Stomach smooth muscle (tissue), 2 donors: ENCODE measurements around the gene SEMA3E.

Source experiments
- H3K27ac ChIP-seq: one replicate; pipeline ENCODE4 v1.7.0; 2013; ENCODE audit warnings: mild to moderate bottlenecking, low read length, inconsistent platforms
- H3K27me3 ChIP-seq, 2 donors: one replicate each; pipeline ENCODE4 v1.7.0; 2013; ENCODE audit warnings: low read length in 2 of 2; ENCODE audit not compliant: insufficient read depth in 2 of 2, control insufficient read depth in 1 of 2
- H3K36me3 ChIP-seq, 2 donors: one replicate each; pipeline ENCODE4 v1.7.0; 2013; ENCODE audit warnings: low read length in 2 of 2; ENCODE audit not compliant: control insufficient read depth in 2 of 2, insufficient read depth in 2 of 2
- H3K4me1 ChIP-seq: one replicate; pipeline ENCODE4 v1.7.0; 2013; ENCODE audit warnings: low read length; ENCODE audit not compliant: control insufficient read depth, insufficient read depth
- H3K4me3 ChIP-seq, 2 donors: one replicate each; pipeline ENCODE4 v1.7.0; 2013; ENCODE audit warnings: low read length in 2 of 2
- H3K9ac ChIP-seq, 2 donors: one replicate each; pipeline ENCODE4 v1.7.0; 2013; ENCODE audit warnings: low read length in 2 of 2, mild to moderate bottlenecking in 1 of 2
- H3K9me3 ChIP-seq, 2 donors: one replicate each; pipeline ENCODE4 v1.7.0; 2013; ENCODE audit warnings: low read length in 2 of 2; ENCODE audit not compliant: control insufficient read depth in 2 of 2
- donor health status: healthy.
- donor health status: Pancreatic carcinoma.

SEMA3E gene

GRCh38 chr7:83640731-83641537 lies 8.0 kb downstream of the SEMA3E start:
- H3K4me1 ChIP-seq = no peaks in the 10 kb centered on the region
- no peak overlapping the region for H3K9ac ChIP-seq
- H3K27ac ChIP-seq = no peak overlapping the region
- no peaks in the 10 kb centered on the region for H3K36me3 ChIP-seq
- H3K27me3 ChIP-seq = no peaks in the 10 kb centered on the region
- H3K4me3 ChIP-seq = no peak overlapping the region
- H3K9me3 ChIP-seq = no peaks in the 10 kb centered on the region

DNA sequence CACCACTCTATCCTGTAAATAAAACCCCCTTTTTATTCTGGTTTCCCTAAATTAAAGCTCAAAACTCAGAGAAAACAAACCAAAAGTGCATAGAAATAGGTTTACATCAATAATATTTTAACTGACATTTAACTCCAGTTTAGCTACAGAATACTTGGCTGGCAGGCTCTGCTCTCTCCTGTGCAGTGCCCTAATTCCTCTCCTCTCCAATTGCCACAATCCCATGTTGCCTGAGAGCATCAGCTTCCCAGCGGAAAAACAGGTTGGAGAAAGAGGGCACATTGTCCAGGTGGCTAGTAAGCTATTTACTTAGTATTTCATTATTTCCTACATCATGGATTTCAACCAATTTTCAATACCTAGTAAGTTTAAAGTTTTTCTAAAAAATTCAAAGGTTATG lies 8.7 kb downstream of the SEMA3E start:
- Histone ChIP-seq H3K9ac (no peak overlapping the region), H3K27me3 (no peaks in the 10 kb centered on the region), H3K4me1 (no peaks in the 10 kb centered on the region), H3K9me3 (no peaks in the 10 kb centered on the region), H3K4me3 (no peak overlapping the region), H3K36me3 (no peaks in the 10 kb centered on the region), H3K27ac (no peak overlapping the region)

- Histone ChIP-seq H3K36me3 (no peaks in the 10 kb centered on the region), H3K4me3 (no peak overlapping the region), H3K27me3 (no peaks in the 10 kb centered on the region), H3K9me3 (no peaks in the 10 kb centered on the region), H3K4me1 (no peaks in the 10 kb centered on the region), H3K9ac (no peak overlapping the region), H3K27ac (no peak overlapping the region)
Measured at GRCh38 chr7:83633516-83633915, 15.4 kb downstream of the SEMA3E start.

DNA sequence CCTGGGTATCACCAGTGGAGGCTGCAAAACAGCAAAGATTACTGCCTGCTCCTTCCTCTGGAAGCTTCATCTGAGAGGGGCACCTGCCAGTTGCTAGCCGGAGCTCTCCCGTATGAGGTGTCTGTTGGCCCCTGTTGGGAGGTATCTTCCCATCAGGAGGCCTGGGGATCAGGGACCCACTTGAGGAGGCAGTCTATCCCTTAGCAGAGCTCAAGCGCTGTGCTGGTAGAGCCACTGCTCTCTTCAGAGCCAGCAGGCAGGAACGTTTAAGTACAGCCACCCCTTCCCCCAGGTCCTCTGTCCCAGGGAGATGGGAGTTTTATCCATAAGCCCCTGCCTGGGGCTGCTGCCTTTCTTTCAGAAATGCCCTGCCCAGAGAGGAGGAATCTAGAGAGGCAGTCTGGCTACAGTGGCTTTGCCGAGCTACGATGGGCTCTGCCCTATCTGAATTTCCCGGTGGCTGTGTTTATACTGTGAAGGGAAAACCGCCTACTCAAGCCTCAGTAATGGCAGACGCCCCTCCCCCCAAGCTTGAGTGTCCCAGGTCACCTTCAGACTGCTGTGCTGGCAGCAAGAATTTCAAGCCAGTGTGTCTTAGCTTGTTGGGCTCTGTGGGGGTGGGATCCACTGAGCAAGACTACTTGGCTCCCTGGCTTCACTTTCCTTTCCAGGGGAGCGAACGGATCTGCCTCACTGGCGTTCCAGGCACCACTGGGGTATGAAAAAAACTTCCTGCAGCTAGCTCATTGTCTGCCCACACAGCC lies 19.6 kb downstream of the SEMA3E start:
- no peaks in the 10 kb centered on the region for H3K27me3 ChIP-seq
- H3K27ac ChIP-seq = no peak overlapping the region
- no peaks in the 10 kb centered on the region for H3K36me3 ChIP-seq
- no peaks in the 10 kb centered on the region for H3K9me3 ChIP-seq
- H3K9ac ChIP-seq = no peak overlapping the region
- H3K4me3 ChIP-seq = no peak overlapping the region
- H3K4me1 ChIP-seq = no peaks in the 10 kb centered on the region

- Histone ChIP-seq H3K4me1 (no peaks in the 10 kb centered on the region), H3K27me3 (no peaks in the 10 kb centered on the region), H3K9ac (no peak overlapping the region), H3K27ac (no peak overlapping the region), H3K4me3 (no peak overlapping the region), H3K9me3 (no peaks in the 10 kb centered on the region), H3K36me3 (no peaks in the 10 kb centered on the region)
Measured at GRCh38 chr7:83617858-83618257, 31.1 kb downstream of the SEMA3E start.

- Histone ChIP-seq H3K4me1 (no peaks in the 10 kb centered on the region), H3K27me3 (no peaks in the 10 kb centered on the region), H3K9ac (no peak overlapping the region), H3K9me3 (no peaks in the 10 kb centered on the region), H3K36me3 (no peaks in the 10 kb centered on the region), H3K27ac (no peak overlapping the region), H3K4me3 (no peak overlapping the region)
Measured at GRCh38 chr7:83614112-83614511, 34.8 kb downstream of the SEMA3E start.

DNA sequence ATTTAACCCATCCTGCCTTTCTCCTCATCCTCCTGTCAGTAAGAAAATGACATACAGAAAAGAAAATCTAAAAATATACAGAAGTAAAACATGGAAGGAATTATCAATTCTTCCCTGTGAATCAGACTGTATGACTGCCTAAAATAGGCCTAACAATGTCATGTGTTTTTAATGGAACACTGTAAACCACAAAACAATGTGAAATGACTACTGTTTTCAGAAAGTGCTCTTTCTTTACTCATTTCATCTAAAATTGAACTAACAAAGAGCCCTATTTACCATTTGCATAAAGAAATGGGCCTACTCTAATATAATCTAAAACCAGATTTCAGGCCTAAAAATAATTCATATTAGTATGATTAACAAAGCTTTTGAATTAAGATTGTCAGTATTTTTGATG lies 35.7 kb downstream of the SEMA3E start:
- Histone ChIP-seq H3K9ac (no peak overlapping the region), H3K9me3 (no peaks in the 10 kb centered on the region), H3K4me3 (no peak overlapping the region), H3K27ac (no peak overlapping the region), H3K4me1 (no peaks in the 10 kb centered on the region), H3K36me3 (no peaks in the 10 kb centered on the region), H3K27me3 (no peaks in the 10 kb centered on the region)

- H3K36me3 ChIP-seq = no peaks in the 10 kb centered on the region
- H3K27ac ChIP-seq = no peak overlapping the region
- no peaks in the 10 kb centered on the region for H3K4me1 ChIP-seq
- no peaks in the 10 kb centered on the region for H3K9me3 ChIP-seq
- H3K9ac ChIP-seq = no peak overlapping the region
- H3K27me3 ChIP-seq = no peaks in the 10 kb centered on the region
- no peak overlapping the region for H3K4me3 ChIP-seq
Measured at GRCh38 chr7:83611776-83612175, 37.2 kb downstream of the SEMA3E start.

- no peaks in the 10 kb centered on the region for H3K9me3 ChIP-seq
- no peak overlapping the region for H3K27ac ChIP-seq
- no peaks in the 10 kb centered on the region for H3K4me1 ChIP-seq
- H3K27me3 ChIP-seq = no peaks in the 10 kb centered on the region
- H3K4me3 ChIP-seq = no peak overlapping the region
- no peak overlapping the region for H3K9ac ChIP-seq
- no peaks in the 10 kb centered on the region for H3K36me3 ChIP-seq
Measured at GRCh38 chr7:83610649-83611304, 38.2 kb downstream of the SEMA3E start.

DNA sequence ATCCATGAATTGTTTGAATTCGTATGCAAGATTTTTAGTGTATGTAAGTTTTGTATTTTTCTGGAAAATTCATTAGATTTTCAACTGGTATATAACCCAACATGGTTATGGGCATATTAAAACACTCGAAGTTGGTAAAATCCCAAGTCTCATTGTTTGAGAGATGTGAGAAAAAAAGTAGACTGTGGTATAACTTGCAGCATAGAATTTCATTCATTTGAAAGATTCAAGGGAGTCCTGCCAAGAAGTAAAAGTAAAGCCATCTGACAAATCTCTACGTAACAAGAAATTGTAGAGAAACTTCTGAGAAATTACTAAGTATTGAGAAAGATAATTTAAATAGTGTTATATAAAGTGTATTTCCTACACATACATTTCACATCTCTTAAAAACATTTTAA lies 40.2 kb downstream of the SEMA3E start:
- no peak overlapping the region for H3K9ac ChIP-seq
- no peaks in the 10 kb centered on the region for H3K36me3 ChIP-seq
- H3K4me3 ChIP-seq = no peak overlapping the region
- H3K27ac ChIP-seq = no peak overlapping the region
- no peaks in the 10 kb centered on the region for H3K4me1 ChIP-seq
- no peaks in the 10 kb centered on the region for H3K9me3 ChIP-seq
- H3K27me3 ChIP-seq = no peaks in the 10 kb centered on the region
